SU-DHL-6 (cell line): ENCODE measurements around the gene ARHGAP26.

Source experiments
- EZH2phosphoT487 ChIP-seq: fragments of 200-600 bp; sonication (generic), shearing (Covaris generic); conservative IDR thresholded peaks from 2 replicates; pipeline ENCODE4 v1.6.1; 2018; ENCODE audit warnings: mild to moderate bottlenecking, antibody characterized with exemption, low read length, moderate library complexity, mixed read lengths
- TF ChIP-seq, protein P1 (sequence below): fragments of 200-600 bp; sonication (generic); IDR thresholded peaks from one replicate; pipeline ENCODE4 v1.5.1; 2017; ENCODE audit warnings: antibody characterized with exemption, mild to moderate bottlenecking, low read length, moderate library complexity; ENCODE audit not compliant: insufficient read depth, poor library complexity, severe bottlenecking

DNA sequence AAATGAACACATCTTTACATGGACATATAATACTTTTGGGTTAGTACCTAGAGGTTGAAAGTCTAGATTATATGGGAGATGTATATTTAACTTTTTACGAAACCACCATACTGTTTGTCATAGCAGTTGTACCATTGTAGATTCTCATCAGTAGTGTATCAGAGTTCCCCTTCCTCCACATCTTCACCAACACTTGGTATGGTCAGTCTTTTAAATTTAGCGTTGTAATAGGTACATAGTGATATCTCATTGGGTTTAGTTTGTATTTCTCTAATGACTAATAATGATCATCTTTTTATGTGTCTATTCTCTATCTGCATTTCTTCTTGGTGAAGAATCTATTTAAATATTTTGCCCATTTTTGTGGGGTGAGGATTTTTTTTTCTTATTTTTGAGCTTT lies 495.8 kb downstream of the ARHGAP26 start:
- TF ChIP-seq, protein P1, sequence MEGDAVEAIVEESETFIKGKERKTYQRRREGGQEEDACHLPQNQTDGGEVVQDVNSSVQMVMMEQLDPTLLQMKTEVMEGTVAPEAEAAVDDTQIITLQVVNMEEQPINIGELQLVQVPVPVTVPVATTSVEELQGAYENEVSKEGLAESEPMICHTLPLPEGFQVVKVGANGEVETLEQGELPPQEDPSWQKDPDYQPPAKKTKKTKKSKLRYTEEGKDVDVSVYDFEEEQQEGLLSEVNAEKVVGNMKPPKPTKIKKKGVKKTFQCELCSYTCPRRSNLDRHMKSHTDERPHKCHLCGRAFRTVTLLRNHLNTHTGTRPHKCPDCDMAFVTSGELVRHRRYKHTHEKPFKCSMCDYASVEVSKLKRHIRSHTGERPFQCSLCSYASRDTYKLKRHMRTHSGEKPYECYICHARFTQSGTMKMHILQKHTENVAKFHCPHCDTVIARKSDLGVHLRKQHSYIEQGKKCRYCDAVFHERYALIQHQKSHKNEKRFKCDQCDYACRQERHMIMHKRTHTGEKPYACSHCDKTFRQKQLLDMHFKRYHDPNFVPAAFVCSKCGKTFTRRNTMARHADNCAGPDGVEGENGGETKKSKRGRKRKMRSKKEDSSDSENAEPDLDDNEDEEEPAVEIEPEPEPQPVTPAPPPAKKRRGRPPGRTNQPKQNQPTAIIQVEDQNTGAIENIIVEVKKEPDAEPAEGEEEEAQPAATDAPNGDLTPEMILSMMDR, result no peak
- TF ChIP-seq EZH2phosphoT487, result no peak
